GM08714 (cell line): ENCODE measurements around the gene SLC35B2.

Experiments
- H3K4me3 ChIP-seq: fragments of 200-500 bp; sonication (Bioruptor generic); 2 replicates; pipeline ENCODE4 v1.5.1; 2014; ENCODE audit warnings: mild to moderate bottlenecking, low read length, inconsistent platforms
- ZNF274 ChIP-seq: IDR thresholded peaks from 2 replicates; pipeline ENCODE4 v1.6.1; 2012; ENCODE audit warnings: mild to moderate bottlenecking, low read depth, low read length

Gene SLC35B2

GRCh38 chr6:44294832-44295791 is 37.8 kb upstream of the SLC35B2 start:
- no peak overlapping the region for H3K4me3 ChIP-seq
- no peak for TF ChIP-seq ZNF274

GRCh38 chr6:44292661-44293365 is 35.5 kb upstream of the SLC35B2 start:
- TF ChIP-seq ZNF274: no peak
- no peak overlapping the region for H3K4me3 ChIP-seq

GRCh38 chr6:44291841-44292240 is 34.5 kb upstream of the SLC35B2 start:
- no peak for TF ChIP-seq ZNF274
- H3K4me3 ChIP-seq: no peak overlapping the region

GRCh38 chr6:44289726-44290260 is 32.5 kb upstream of the SLC35B2 start:
- no peak overlapping the region for H3K4me3 ChIP-seq
- TF ChIP-seq ZNF274: no peak

- no peak overlapping the region for H3K4me3 ChIP-seq
- no peak for TF ChIP-seq ZNF274
Observed at GRCh38 chr6:44286747-44287146, 29.4 kb upstream of the SLC35B2 start.

GRCh38 chr6:44286285-44286565 is 28.9 kb upstream of the SLC35B2 start:
- no peak overlapping the region for H3K4me3 ChIP-seq
- no peak for TF ChIP-seq ZNF274

DNA sequence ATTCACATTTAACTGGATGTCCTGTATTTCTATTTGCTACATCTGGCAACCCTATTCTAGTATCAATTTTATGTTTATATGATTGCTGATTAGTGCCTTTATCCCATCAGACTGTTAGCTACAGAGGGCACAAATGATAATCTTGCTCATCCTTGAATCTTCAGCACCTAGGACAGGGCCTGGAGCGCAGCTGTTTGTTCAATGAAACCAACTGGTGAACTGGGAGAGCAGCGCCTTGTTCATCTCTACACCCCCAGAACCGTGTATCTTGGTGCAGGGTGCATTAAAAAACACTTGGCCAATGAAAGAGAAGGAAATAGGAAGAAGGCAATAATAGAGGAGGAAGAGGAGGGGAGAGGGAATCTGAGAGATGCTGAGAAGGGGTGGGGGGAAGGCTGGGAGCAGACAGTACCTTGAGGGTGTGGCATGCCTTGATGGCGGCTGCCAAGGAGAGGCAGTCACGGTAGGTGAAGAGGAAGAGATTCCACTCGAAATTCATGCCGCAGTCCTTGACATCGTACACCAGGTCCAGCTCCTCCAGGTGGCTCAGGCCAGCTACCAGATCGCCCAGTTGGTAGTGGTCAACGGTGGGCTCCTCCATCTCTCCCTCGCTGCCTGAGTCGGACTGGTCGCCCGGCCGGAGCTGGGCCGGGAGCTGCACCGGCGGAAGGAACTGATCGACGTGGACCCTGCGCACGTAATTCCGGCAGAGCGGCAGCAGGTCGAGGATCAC is 28.4 kb upstream of the SLC35B2 start:
- no peak for TF ChIP-seq ZNF274
- no peak overlapping the region for H3K4me3 ChIP-seq

GRCh38 chr6:44284867-44285266 is 27.5 kb upstream of the SLC35B2 start:
- H3K4me3 ChIP-seq: no peak overlapping the region
- no peak for TF ChIP-seq ZNF274

DNA sequence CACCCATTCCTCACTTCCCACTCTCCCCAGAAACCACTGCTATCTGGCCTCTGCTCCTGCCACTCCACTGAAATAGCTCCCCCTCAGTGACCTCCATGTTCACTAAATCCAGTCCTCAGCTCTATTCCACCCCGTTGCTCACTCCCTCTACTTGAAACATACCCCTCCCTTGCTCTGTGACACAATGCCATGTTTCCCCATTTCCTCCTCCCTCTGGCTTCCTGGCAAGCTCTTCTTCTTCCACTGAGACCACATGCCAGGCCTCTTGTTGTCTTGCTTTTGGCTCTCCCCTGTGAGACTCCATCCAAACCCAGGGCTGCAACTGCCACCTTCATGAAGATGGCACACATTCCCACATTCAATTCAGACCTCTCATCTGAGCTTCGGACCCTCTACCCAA is 26.8 kb upstream of the SLC35B2 start:
- no peak for TF ChIP-seq ZNF274
- H3K4me3 ChIP-seq: no peak overlapping the region

DNA sequence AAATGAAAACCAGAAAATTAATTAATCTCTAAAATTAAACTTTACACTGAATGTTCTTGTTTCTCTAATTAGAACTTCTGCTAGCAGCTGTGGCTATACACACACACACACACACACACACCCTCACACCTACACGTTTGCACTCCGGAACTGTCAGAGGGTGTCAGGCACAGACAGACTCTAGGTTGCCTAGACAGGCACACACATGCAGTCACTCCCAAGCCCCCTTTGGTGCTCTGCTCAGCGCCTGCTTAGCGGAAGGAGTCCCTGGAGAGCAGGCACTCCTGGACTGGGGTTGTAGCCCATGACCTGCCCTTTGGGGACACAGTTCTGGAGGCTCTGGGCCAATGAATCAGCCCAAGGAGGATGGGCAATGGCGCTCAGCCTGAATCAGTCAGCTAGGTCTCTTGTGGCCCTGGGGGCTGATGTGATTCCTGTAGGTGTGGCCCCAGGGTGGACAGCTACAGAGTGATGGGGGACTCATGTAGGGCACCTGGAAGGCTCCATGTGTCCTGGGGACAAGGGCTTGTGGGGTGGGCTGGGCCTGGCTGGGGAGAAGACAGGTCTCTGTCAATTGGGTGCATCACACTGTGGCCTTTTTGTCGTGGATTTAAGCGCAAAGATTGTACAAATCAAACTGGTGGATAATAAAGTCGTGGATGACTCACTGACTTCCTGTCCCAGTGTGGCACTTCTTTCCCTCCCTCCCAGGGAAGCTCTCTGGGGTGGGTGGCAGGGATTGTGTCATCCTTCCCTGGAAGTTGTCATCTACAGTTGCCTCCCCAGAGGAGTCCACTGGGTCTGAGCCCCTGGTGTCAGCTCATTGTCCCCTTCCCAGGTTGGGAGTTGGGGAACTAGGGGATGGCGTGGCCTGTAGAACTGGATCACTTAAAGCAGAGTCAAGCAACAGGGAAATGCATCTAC is 21.7 kb upstream of the SLC35B2 start:
- no peak overlapping the region for H3K4me3 ChIP-seq
- TF ChIP-seq ZNF274: no peak

DNA sequence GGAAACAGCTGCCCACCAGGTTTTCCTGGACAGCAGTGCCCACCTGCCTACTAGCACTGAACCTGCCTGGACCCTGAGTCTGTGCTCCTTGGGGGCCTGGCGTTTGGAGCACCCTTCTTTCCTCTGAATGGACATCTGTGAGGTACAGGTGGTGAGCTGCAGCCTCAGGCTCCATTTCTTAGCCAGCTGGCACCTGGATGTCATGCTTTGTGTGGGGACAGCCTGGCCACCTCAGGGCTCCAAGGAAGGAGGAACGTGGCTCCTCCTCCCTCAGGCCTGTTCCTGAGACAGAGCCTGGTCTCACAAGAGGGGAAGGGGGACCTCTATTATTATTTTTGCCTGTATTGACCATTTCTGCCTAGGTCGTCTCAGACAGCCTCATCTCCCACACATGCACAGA is 21.0 kb upstream of the SLC35B2 start:
- no peak for TF ChIP-seq ZNF274
- no peak overlapping the region for H3K4me3 ChIP-seq

GRCh38 chr6:44277763-44278162 is 20.4 kb upstream of the SLC35B2 start:
- TF ChIP-seq ZNF274: no peak

GRCh38 chr6:44276667-44277640 is 19.6 kb upstream of the SLC35B2 start:
- TF ChIP-seq ZNF274: no peak
- no peak overlapping the region for H3K4me3 ChIP-seq

More at GRCh38 chr6:44277763-44278162, 20.4 kb upstream of the SLC35B2 start:
- H3K4me3 ChIP-seq: no peak overlapping the region
